Breast epithelium (tissue), 3 donors: ENCODE measurements around the gene ZP4.

Experiments
- POLR2A ChIP-seq: fragments of 450-650 bp; IDR thresholded peaks from one replicate; pipeline ENCODE4 v1.6.1; 2016; ENCODE audit warnings: antibody characterized with exemption, mild to moderate bottlenecking, moderate library complexity
- TF ChIP-seq, protein P1 (sequence below), 3 donors: fragments of 450-650 bp; IDR thresholded peaks; one replicate each; pipeline ENCODE4 v1.5.1; 2016 to 2017; ENCODE audit warnings: antibody characterized with exemption in 3 of 3, mild to moderate bottlenecking in 3 of 3, moderate library complexity in 3 of 3

DNA sequence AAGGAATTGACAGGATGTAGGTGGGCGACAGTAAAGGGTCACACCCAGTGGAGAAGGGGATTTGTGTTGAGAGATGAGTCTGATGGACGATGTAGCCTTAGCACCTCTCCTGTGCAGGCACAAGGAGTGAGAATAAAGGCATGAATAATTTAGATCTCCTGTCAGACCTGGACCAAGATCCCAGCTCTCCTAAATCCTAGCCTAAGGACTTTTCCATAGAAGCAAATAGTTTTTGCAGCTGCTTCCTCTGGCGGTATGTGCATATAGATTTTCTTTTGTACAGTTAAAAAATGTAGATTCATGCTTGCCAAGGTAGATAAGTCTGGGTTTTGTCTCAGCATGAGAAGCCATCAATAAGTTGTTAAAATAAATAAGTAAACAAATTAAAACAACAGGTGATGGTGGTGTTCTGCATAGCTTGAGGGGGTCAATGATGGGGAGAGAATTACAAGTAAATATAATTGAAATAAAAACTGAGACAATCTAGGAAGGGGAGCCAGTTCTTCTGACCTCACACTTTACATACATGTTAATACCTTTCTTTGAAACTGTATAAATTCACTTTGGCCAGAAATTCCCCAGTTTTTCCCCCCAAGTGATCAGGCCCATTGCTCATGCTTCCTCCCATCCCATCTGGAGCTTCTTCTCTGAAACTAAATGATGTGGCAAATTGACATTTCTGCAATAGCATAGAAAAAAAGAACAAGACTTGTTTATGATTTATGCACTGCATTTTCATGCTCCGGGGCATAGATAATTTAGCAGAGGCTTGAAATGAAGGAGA is 12.4 kb upstream of the ZP4 start:
- no peak for TF ChIP-seq POLR2A
- TF ChIP-seq, protein P1, sequence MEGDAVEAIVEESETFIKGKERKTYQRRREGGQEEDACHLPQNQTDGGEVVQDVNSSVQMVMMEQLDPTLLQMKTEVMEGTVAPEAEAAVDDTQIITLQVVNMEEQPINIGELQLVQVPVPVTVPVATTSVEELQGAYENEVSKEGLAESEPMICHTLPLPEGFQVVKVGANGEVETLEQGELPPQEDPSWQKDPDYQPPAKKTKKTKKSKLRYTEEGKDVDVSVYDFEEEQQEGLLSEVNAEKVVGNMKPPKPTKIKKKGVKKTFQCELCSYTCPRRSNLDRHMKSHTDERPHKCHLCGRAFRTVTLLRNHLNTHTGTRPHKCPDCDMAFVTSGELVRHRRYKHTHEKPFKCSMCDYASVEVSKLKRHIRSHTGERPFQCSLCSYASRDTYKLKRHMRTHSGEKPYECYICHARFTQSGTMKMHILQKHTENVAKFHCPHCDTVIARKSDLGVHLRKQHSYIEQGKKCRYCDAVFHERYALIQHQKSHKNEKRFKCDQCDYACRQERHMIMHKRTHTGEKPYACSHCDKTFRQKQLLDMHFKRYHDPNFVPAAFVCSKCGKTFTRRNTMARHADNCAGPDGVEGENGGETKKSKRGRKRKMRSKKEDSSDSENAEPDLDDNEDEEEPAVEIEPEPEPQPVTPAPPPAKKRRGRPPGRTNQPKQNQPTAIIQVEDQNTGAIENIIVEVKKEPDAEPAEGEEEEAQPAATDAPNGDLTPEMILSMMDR (IDR thresholded peaks at IDR 0.05): no peak
